Lung microvascular endothelial cell (primary cell): ENCODE results near the gene MRPS17. TPM values are rescaled to one million over a fixed set of nuclear protein-coding genes. Genes with fewer than 3 reads are reported as not detected.
"Not testable (repeated sequence)": the region's sequence is repeated elsewhere in the genome, so short reads cannot be mapped to it uniquely, and the experiment has no call there.

Experiments
- DNase-seq, 2 donors: peaks; one replicate each; pipeline versions ENCODE4 v3.0.0 to v3.0.0-alpha.2; 2010; ENCODE audit warnings: low read depth in 2 of 2
- total RNA-seq: library from RNA; depleted of rRNA; stranded (reverse); fragments of >200 nt; gene quantifications from 2 replicates; pipeline ENCODE4 v1.2.1, GENCODE V29; 2014

Gene MRPS17
- 17.9 and 23.2 TPM in 2 replicates for total RNA-seq

- peak; percentile 86 to 93 for DNase-seq
These were observed at the start of gene MRPS17 for GRCh38 chr7:55951637-55952351. TSS of gene MRPS17 (plus strand) at chr7:55951877. CDS start at chr7:55953196, 1,319 bp downstream.

- DNase-seq, result no peak
These were observed 47.5 kb upstream of the MRPS17 start for GRCh38 chr7:55903985-55904759.

- no peak for DNase-seq
These were observed 38.9 kb upstream of the MRPS17 start for GRCh38 chr7:55912748-55913158.

GRCh38 chr7:55917771-55918170, 33.9 kb upstream of the MRPS17 start:
- no peak for DNase-seq

- no peak for DNase-seq
These were observed 23.5 kb upstream of the MRPS17 start for GRCh38 chr7:55928006-55928767.

- no peak for DNase-seq
These were observed 20.1 kb upstream of the MRPS17 start for GRCh38 chr7:55931421-55932151.

- no peak for DNase-seq
These were observed 12.1 kb upstream of the MRPS17 start for GRCh38 chr7:55939514-55940123.

- DNase-seq, result no peak
These were observed 5.1 kb upstream of the MRPS17 start for GRCh38 chr7:55946545-55946944.

GRCh38 chr7:55952352-55952671, 635 bp downstream of the MRPS17 start:
- not testable (repeated sequence) for DNase-seq

GRCh38 chr7:55953707-55954475, 2.2 kb downstream of the MRPS17 start:
- no peak for DNase-seq

- no peak for DNase-seq
These were observed 5.5 kb downstream of the MRPS17 start for GRCh38 chr7:55957190-55957589.

- DNase-seq, result no peak
These were observed 10.3 kb downstream of the MRPS17 start for GRCh38 chr7:55962014-55962413.

GRCh38 chr7:55963584-55964168, 12.0 kb downstream of the MRPS17 start:
- DNase-seq, result no peak

- DNase-seq, result peak; percentile 59 to 72
These were observed 12.8 kb downstream of the MRPS17 start, which contains the start of gene NIPSNAP2 for GRCh38 chr7:55964261-55965099. TSS of gene NIPSNAP2 (plus strand) at chr7:55964585. CDS start at chr7:55964610, 25 bp downstream.

GRCh38 chr7:55965100-55965470, 13.4 kb downstream of the MRPS17 start:
- DNase-seq, result peak in 1 of 2 donors; percentile 23

- DNase-seq, result no peak
These were observed 14.2 kb downstream of the MRPS17 start for GRCh38 chr7:55965805-55966421.

- DNase-seq, result no peak
These were observed 15.2 kb downstream of the MRPS17 start for GRCh38 chr7:55966851-55967250.

- DNase-seq, result no peak
These were observed 17.7 kb downstream of the MRPS17 start for GRCh38 chr7:55969391-55969790.
